LNCaP clone FGC (cell line): ENCODE results near the gene AK8.

ENCODE experiments used
- DNase-seq: peaks from one replicate; pipeline ENCODE4 v3.0.0-alpha.2; 2011; ENCODE audit warnings: low read depth
- H3K4me3 ChIP-seq: 2 replicates; pipeline ENCODE4 v1.5.1; 2011; ENCODE audit warnings: mild to moderate bottlenecking, low read depth, low read length, control low read depth
- CTCF ChIP-seq: IDR thresholded peaks from 2 replicates; pipeline ENCODE4 v1.5.1; 2012; ENCODE audit warnings: mild to moderate bottlenecking; ENCODE audit not compliant: control insufficient read depth, insufficient read depth; ENCODE audit errors: extremely low read depth

Gene AK8

GRCh38 chr9:132826621-132827365 lies 51.3 kb downstream of the AK8 start:
- no peak for DNase-seq
- TF ChIP-seq CTCF = no peak
- no peak overlapping the region for H3K4me3 ChIP-seq

GRCh38 chr9:132826131-132826530 lies 52.0 kb downstream of the AK8 start:
- no peak for TF ChIP-seq CTCF
- no peak overlapping the region for H3K4me3 ChIP-seq
- no peak for DNase-seq

- no peak overlapping the region for H3K4me3 ChIP-seq
- DNase-seq = no peak
- TF ChIP-seq CTCF = no peak
Observed at GRCh38 chr9:132825430-132825829, 52.7 kb downstream of the AK8 start.

- no peak for TF ChIP-seq CTCF
- no peak overlapping the region for H3K4me3 ChIP-seq
- no peak for DNase-seq
Observed at GRCh38 chr9:132824951-132825350, 53.1 kb downstream of the AK8 start.

- H3K4me3 ChIP-seq = no peak overlapping the region
- TF ChIP-seq CTCF = no peak
- DNase-seq = no peak
Observed at GRCh38 chr9:132824151-132824550, 53.9 kb downstream of the AK8 start.

GRCh38 chr9:132823370-132824145 lies 54.5 kb downstream of the AK8 start:
- no peak for TF ChIP-seq CTCF
- no peak overlapping the region for H3K4me3 ChIP-seq
- DNase-seq = no peak
